ENCODE data around the gene PNMA8B. TPM values are rescaled to one million over a fixed set of nuclear protein-coding genes. Genes with fewer than 3 reads are reported as not detected.

PNMA8B gene
- polyA plus RNA-seq, 3 donors: 3.5 to 5.3 (median 4.7) TPM

GRCh38 chr19:46489445-46490272 is 6.0 kb downstream of the PNMA8B start:
- DNase-seq: no peak

- DNase-seq: no peak
Observed at GRCh38 chr19:46488551-46488950, 7.1 kb downstream of the PNMA8B start.

GRCh38 chr19:46487802-46488445 is 7.7 kb downstream of the PNMA8B start:
- no peak for DNase-seq

- DNase-seq: no peak
Observed at GRCh38 chr19:46487178-46487801, 8.4 kb downstream of the PNMA8B start.

GRCh38 chr19:46486358-46486757 is 9.3 kb downstream of the PNMA8B start:
- DNase-seq: no peak

- DNase-seq: no peak
Observed at GRCh38 chr19:46484656-46485055, 11.0 kb downstream of the PNMA8B start.

GRCh38 chr19:46482631-46483030 is 13.0 kb downstream of the PNMA8B start:
- DNase-seq: no peak

- DNase-seq: no peak
Observed at GRCh38 chr19:46481947-46482346, 13.7 kb downstream of the PNMA8B start.

- no peak for DNase-seq
Observed at GRCh38 chr19:46481223-46481848, 14.3 kb downstream of the PNMA8B start.

- peak; percentile 94 for DNase-seq
Observed at GRCh38 chr19:46480415-46480814, 15.3 kb downstream of the PNMA8B start.

- DNase-seq: no peak
Observed at GRCh38 chr19:46478356-46478986, 17.2 kb downstream of the PNMA8B start.

- no peak for DNase-seq
Observed at GRCh38 chr19:46475986-46476385, 19.7 kb downstream of the PNMA8B start.

GRCh38 chr19:46474211-46474610 is 21.5 kb downstream of the PNMA8B start:
- DNase-seq: no peak

GRCh38 chr19:46472592-46472991 is 23.1 kb downstream of the PNMA8B start:
- DNase-seq: no peak

GRCh38 chr19:46471811-46472543 is 23.7 kb downstream of the PNMA8B start:
- DNase-seq: no peak

- peak; percentile 92 for DNase-seq
Observed at GRCh38 chr19:46471116-46471733, 24.4 kb downstream of the PNMA8B start, which contains the start of gene PNMA8A. TSS of gene PNMA8A (minus strand) at chr19:46471563. CDS start at chr19:46471035, 528 bp downstream.

- DNase-seq: no peak
Observed at GRCh38 chr19:46470376-46470775, 25.3 kb downstream of the PNMA8B start.

GRCh38 chr19:46469541-46470185 is 26.0 kb downstream of the PNMA8B start:
- DNase-seq: no peak

GRCh38 chr19:46466536-46467196 is 29.0 kb downstream of the PNMA8B start:
- DNase-seq: no peak

- no peak for DNase-seq
Observed at GRCh38 chr19:46463516-46463915, 32.2 kb downstream of the PNMA8B start.

All from renal pelvis (tissue), 4 donors.